Measurements from ENCODE around the gene PLSCR5. TPM values are rescaled to one million over a fixed set of nuclear protein-coding genes. Genes with fewer than 3 reads are reported as not detected.

PLSCR5 gene
- polyA plus RNA-seq, 4 donors = not detected

DNA sequence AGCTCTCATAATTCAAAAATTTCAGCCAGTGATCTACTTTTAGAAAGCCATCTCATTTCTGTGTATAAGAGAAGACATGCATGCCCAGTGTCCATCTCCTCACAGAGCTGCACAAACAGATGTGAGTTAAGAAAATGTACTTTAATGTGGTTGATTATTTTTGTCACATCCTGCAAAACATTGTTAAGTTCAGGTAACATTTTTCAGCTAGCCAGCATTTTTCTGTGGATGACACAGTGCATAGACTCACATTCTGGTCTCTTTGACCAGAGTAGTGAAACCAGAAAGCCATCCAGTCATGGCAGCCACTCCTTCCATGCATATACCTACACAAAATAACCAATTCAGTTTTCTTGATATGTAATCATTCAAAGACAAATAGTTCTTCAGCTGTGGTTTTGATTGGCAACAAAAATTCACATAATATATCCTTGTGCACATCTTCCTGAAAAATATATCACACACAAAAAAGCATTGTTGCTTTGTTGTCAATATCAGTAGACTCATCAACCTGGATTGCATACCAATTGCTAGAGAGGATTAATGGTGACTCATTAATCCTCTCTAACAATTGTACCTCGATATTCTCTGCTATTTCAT lies 58.7 kb downstream of the PLSCR5 start:
- no peak for DNase-seq (ENCODE audit: low read depth in 4 of 4, low spot score in 3 of 4)

DNA sequence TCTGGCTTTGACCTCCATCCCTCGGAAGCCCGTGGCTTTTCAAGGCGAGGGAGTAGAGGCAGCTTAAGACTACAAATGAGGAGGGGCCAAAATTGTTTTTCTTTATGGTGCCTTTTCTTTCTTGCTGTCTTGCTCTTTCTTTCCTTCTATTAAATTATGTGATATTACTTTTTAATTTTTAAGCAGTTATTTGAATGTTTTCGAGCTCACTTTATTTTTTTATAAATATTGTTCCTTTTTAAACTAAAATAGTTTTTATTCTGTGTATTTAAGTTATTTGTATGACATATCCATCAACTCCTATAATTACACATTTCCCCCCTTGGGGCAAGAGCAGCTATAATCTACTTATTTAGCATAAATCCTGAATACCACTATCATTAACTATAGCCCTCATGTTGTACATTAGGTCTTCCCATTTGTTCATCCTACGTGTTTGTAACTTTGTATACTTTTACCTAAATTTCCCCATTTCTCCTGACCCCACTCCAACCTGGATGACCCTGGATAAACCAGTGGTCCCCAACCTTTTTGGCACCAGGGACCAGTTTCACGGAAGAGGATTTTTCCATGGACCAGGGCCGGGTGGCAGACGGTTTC lies 60.1 kb downstream of the PLSCR5 start:
- DNase-seq (ENCODE audit: low read depth in 4 of 4, low spot score in 3 of 4) = no peak

DNA sequence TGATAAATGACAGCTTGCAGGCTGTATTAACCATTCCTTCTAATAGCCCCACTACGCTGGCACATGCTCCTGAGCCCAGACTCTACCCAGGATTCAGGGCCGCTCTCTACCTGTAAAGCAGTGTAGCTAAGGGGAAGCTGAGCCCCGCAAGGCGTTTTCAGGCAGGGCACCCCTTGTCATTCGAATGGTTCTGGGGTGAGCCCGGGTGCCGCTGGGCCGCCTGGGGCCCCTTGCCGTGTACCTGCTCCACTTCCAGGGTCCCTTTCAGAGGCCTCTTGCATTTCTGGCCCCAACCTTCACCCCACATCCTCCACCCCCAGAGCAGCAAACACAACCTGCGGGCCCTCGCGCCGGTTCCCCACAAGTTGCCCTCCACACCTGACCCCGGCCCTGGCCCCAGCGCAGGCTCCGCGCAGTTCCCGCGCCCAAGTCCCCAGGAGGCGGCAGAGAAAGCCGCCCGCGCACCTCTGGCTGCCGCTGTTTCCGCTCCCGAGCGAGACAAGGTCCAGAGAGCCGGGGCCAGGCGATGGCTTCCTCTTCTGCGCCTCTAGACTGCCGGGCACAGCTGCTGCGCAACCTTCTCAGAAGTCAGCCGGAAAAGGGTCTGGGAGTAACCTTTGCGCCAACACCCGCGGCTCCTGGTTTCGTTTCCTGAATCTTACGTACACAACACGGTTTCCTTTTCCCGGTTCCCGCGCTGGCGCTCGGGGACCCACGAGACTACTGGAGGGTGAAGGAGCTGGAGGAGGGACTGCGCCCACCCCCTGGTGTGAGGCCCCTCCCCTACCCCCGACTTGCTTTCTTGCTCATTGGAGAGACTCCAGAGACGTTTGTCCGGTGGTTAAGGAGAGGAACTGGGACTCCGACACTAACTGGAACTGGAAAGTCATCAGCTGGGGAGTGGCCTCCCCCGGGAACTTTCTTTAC lies 60.9 kb downstream of the PLSCR5 start, which contains the start of gene PLSCR1:
Gene PLSCR1, minus strand, starts transcription at position 606 of the 927 bp plus-strand sequence. CDS start 8,055 bp downstream, outside the sequence.
- peak; percentile 78 to 86 (median 82) for DNase-seq (ENCODE audit: low read depth in 4 of 4, low spot score in 3 of 4)

DNA sequence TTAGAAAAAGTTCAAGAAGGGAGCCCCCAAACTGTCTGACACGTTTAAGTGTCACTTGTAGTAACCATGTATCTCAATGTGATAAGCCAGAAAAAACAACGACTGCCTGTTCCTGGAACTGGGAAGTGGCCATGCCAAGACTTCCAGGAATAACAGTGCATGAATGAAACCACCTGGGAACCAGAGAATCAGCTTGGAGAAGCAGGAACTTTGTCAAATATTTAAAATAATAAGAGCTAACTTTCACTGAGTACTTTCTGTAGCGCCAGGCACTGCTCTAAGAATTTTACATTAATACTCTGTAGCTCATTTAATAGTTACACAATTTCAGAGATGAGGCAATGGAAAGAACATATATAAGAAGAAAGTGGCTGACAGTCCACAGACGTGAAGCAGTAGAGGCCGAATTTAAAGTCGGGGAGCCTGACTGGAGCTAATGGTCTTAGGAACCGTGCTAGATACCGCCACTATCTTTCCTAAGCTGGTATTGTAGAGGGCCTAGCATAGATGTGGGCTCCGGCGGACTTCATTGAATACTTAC lies 61.6 kb downstream of the PLSCR5 start:
- peak in 3 of 4 donors; percentile 29 to 36 (median 29) for DNase-seq (ENCODE audit: low read depth in 4 of 4, low spot score in 3 of 4)

DNA sequence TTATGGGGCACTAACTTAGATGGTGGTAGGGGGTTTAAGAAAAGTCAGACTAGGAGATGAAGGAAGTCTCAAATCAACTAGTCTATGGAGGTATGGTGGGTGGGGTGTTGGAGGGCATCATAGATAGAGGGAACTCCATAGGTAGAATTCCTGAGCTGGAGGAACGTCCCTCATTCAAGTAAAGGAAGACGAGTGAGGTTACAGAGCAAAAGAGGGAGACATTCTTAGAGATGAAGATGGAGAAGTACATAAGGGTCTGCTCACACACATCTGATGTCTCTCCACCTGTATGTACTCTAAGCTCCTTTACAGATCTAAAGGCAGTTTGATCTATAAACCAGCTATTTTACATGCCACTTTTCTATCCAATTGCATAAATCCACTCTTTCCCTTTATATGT lies 62.2 kb downstream of the PLSCR5 start:
- no peak for DNase-seq (ENCODE audit: low read depth in 4 of 4, low spot score in 3 of 4)

DNA sequence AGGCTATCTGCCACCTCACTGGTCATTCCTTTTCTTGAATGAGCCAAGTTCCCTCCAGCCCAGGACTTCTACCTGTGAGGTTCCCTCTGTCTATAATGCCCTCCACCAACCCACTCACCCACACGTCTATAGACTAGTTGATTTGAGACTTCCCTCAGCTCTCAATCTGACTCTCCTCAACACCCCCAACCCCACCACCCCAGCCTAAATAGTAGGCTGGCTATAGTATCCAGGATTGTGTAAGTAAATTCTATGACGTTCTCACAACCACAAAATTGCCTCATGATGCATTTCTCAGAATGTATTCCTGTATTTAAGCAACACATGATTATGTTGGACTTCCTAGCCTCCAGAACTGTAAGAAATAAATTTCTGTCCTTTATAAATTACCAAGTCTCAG lies 63.0 kb downstream of the PLSCR5 start:
- DNase-seq (ENCODE audit: low read depth in 4 of 4, low spot score in 3 of 4) = no peak

DNA sequence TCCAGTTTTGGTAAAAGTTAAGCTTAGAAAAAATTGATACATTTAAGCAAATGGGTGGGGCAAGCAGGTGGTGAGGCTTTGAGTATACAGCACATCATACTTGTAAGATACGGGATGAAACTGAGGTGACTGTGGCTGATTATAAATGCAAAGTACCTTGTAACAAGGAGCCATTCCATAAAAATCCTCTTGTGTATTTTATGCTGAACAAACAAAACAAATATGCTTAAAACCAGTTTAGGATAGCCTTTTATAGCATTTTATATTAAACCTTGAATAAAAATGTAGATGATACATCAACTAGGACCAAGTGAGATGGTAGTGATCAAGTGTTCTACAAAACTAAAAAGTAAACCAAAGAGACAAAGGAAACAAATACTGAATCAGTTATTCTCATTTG lies 64.2 kb downstream of the PLSCR5 start:
- DNase-seq (ENCODE audit: low read depth in 4 of 4, low spot score in 3 of 4) = no peak

- DNase-seq (ENCODE audit: low read depth in 4 of 4, low spot score in 3 of 4) = no peak
Observed at GRCh38 chr3:146540236-146540635, 64.9 kb downstream of the PLSCR5 start.

GRCh38 chr3:146539315-146539714 lies 65.8 kb downstream of the PLSCR5 start:
- no peak for DNase-seq (ENCODE audit: low read depth in 4 of 4, low spot score in 3 of 4)

DNA sequence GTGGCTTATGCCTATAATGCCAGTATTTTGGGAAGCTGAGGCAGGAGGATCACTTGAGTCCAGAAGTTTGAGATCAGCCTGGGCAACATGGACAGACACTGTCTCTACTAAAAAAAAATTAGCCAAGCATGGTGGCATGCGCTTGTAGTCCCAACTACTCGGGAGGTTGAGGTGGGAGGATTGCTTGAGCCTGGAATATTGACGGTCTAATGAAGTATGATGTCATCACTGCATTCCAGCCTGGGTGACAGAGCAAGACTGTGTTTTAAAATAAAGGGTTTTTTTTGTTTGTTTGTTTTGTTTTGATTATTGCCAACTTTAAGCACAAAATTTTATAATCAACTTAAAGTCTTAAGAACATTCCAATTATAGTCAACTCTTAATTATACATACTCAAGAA lies 67.5 kb downstream of the PLSCR5 start:
- DNase-seq (ENCODE audit: low read depth in 4 of 4, low spot score in 3 of 4) = no peak

DNA sequence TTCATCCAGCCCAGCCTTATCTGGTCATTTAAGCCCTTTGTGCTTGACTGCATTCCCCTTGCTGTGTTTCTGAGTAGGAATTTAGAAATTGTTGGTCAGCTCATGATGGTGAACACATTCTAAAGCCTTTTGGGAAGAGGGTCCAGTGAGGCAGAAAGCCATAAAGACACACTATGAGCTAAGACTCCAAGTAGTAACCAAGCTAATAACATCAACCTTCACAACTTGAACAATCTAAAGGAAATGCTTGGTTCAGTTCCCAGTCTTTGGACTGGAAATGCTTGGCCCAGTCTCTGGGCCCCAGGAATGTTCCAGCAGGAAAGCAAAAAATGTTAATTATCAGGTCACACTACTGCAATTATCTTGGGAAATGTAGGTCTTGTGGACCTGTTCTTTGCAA lies 68.5 kb downstream of the PLSCR5 start:
- no peak for DNase-seq (ENCODE audit: low read depth in 4 of 4, low spot score in 3 of 4)

Other genes starting within 250 kb of the PLSCR5 start
- 1 to 10 TPM in 3 of 4 donors, under 1 TPM in 1; 0.25 to 1.5 (median 1.1) TPM for gene PLSCR2, start 135.8 kb downstream of the PLSCR5 start, polyA plus RNA-seq (ENCODE audit: insufficient read length in 4 of 4)
- gene PLSCR1, start 60.7 kb downstream of the PLSCR5 start, polyA plus RNA-seq (ENCODE audit: insufficient read length in 4 of 4) = 10 to 100 TPM; 82.2 to 99.5 (median 86.8) TPM

Data from left renal pelvis (tissue), 4 donors.